HFFc6 (cell line): ENCODE results near the gene NKAIN1. TPM values are rescaled to one million over a fixed set of nuclear protein-coding genes. Genes with fewer than 3 reads are reported as not detected.

Experiments used
- DNase-seq: peaks from one replicate; pipeline ENCODE4 v3.0.0-alpha.2; 2018
- H3K27ac Mint-ChIP-seq: 2 replicates; pipeline ENCODE4 v1.8.0; 2020; ENCODE audit warnings: mild to moderate bottlenecking, mixed read lengths
- H3K27me3 Mint-ChIP-seq: 2 replicates; pipeline ENCODE4 v1.8.0; 2021; ENCODE audit warnings: mild to moderate bottlenecking, moderate library complexity, mixed read lengths; ENCODE audit not compliant: insufficient read depth
- H3K36me3 Mint-ChIP-seq: 2 replicates; pipeline ENCODE4 v1.8.0; 2021; ENCODE audit warnings: low read depth, mixed read lengths
- H3K4me1 Mint-ChIP-seq: 2 replicates; pipeline ENCODE4 v1.8.0; 2020; ENCODE audit warnings: low read depth, mixed read lengths
- H3K4me3 Mint-ChIP-seq: 2 replicates; pipeline ENCODE4 v1.8.0; 2020; ENCODE audit warnings: mild to moderate bottlenecking, moderate library complexity, mixed read lengths
- H3K9me3 Mint-ChIP-seq: 2 replicates; pipeline ENCODE4 v1.8.0; 2020; ENCODE audit warnings: mild to moderate bottlenecking, mixed read lengths
- CTCF ChIP-seq: fragments of 200-600 bp; sonication (generic); IDR thresholded peaks from 2 replicates; pipeline ENCODE4 v1.5.0; 2021; ENCODE audit warnings: antibody characterized with exemption, mild to moderate bottlenecking
- total RNA-seq, 6 experiments: library from RNA; stranded (reverse); fragmentation: NEBNext Ultra II Directional; extraction: Animal tissue kit (Norgen Biotek cat#: 25700); gene quantifications; 2 replicates in 1 of 6; 3 replicates in 5 of 6; pipeline ENCODE4 v1.2.3, GENCODE V29; 2021

NKAIN1 gene
- total RNA-seq, 6 experiments from 2014 or later: not detected

- H3K4me3 Mint-ChIP-seq: no peak overlapping the region
- no peaks in the 10 kb centered on the region for H3K9me3 Mint-ChIP-seq
- no peak for TF ChIP-seq CTCF
- no peak overlapping the region for H3K27ac Mint-ChIP-seq
- DNase-seq: no peak
- H3K27me3 Mint-ChIP-seq: peaks cover 21% of the 10 kb centered on the region
- H3K4me1 Mint-ChIP-seq: peaks cover 30% of the 10 kb centered on the region
- no peaks in the 10 kb centered on the region for H3K36me3 Mint-ChIP-seq
These were observed 4.0 kb upstream of the NKAIN1 start for GRCh38 chr1:31243501-31244286.

GRCh38 chr1:31241321-31241720, 1.6 kb upstream of the NKAIN1 start:
- Mint-ChIP-seq H3K27me3 (peaks cover 33% of the 10 kb centered on the region), H3K9me3 (no peaks in the 10 kb centered on the region), H3K27ac (no peak overlapping the region), H3K4me1 (peaks cover 32% of the 10 kb centered on the region), H3K36me3 (no peaks in the 10 kb centered on the region), H3K4me3 (no peak overlapping the region)
- no peak for DNase-seq
- no peak for TF ChIP-seq CTCF

- no peak for TF ChIP-seq CTCF
- Mint-ChIP-seq H3K9me3 (no peaks in the 10 kb centered on the region), H3K4me3 (peak overlapping the region; percentile 71), H3K27ac (no peak overlapping the region), H3K27me3 (peaks cover 36% of the 10 kb centered on the region), H3K36me3 (no peaks in the 10 kb centered on the region), H3K4me1 (peaks cover 25% of the 10 kb centered on the region)
- DNase-seq: no peak
These were observed 587 bp downstream of the NKAIN1 start for GRCh38 chr1:31238986-31239613.

GRCh38 chr1:31238612-31238985, 1.1 kb downstream of the NKAIN1 start:
- Mint-ChIP-seq H3K27me3 (peaks cover 37% of the 10 kb centered on the region), H3K27ac (no peak overlapping the region), H3K9me3 (no peaks in the 10 kb centered on the region), H3K36me3 (no peaks in the 10 kb centered on the region), H3K4me1 (peaks cover 20% of the 10 kb centered on the region), H3K4me3 (peak overlapping the region; percentile 71)
- TF ChIP-seq CTCF: no peak
- no peak for DNase-seq

- Mint-ChIP-seq H3K4me3 (no peak overlapping the region), H3K4me1 (peaks cover 8% of the 10 kb centered on the region), H3K27ac (no peak overlapping the region), H3K36me3 (no peaks in the 10 kb centered on the region), H3K9me3 (no peaks in the 10 kb centered on the region), H3K27me3 (peaks cover 37% of the 10 kb centered on the region)
- no peak for DNase-seq
- no peak for TF ChIP-seq CTCF
These were observed 4.8 kb downstream of the NKAIN1 start for GRCh38 chr1:31234870-31235269.
